Testis (tissue), 2 donors: Measurements from ENCODE around the gene SLC26A4.

Source experiments
- POLR2A ChIP-seq: fragments of 450-650 bp; IDR thresholded peaks from one replicate; pipeline ENCODE4 v1.6.1; 2017; ENCODE audit warnings: antibody characterized with exemption, mild to moderate bottlenecking, moderate library complexity
- TF ChIP-seq, protein P1 (sequence below), 3 experiments: fragments of 450-650 bp in 2 of 3; fragments of 200-600 bp in 1 of 3; sonication (generic) in 1 of 3; IDR thresholded peaks; one replicate each; pipeline ENCODE4 v1.5.1; 2016 to 2019; ENCODE audit warnings: antibody characterized with exemption in 3 of 3, mild to moderate bottlenecking in 2 of 3, moderate library complexity in 1 of 3

DNA sequence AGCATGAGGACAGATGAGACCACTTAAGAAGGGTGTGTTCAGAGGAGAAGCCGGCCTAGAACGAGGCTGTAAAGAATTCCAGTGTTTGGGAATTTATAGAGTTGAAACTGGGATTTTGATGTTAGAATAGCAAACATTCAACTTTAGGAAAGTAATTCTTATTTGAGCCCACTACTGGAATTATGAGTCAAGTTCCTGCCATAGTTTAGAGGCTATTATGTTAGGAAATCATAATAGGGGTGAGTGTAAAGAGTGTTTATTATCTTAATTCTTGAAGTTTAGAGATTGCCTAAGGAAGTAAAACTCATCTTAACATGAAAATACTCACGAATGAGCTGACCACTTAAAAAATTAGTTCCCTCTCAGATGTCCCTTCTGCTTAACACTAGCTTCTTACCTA is 85.4 kb downstream of the SLC26A4 start:
- TF ChIP-seq POLR2A = no peak
- TF ChIP-seq, protein P1, sequence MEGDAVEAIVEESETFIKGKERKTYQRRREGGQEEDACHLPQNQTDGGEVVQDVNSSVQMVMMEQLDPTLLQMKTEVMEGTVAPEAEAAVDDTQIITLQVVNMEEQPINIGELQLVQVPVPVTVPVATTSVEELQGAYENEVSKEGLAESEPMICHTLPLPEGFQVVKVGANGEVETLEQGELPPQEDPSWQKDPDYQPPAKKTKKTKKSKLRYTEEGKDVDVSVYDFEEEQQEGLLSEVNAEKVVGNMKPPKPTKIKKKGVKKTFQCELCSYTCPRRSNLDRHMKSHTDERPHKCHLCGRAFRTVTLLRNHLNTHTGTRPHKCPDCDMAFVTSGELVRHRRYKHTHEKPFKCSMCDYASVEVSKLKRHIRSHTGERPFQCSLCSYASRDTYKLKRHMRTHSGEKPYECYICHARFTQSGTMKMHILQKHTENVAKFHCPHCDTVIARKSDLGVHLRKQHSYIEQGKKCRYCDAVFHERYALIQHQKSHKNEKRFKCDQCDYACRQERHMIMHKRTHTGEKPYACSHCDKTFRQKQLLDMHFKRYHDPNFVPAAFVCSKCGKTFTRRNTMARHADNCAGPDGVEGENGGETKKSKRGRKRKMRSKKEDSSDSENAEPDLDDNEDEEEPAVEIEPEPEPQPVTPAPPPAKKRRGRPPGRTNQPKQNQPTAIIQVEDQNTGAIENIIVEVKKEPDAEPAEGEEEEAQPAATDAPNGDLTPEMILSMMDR (IDR thresholded peaks at IDR 0.05) = no peak
